ENCODE results near the gene MIF. TPM values are rescaled to one million over a fixed set of nuclear protein-coding genes. Genes with fewer than 3 reads are reported as not detected.
A peak's percentile ranks its signal among the peaks of the same experiment; 100 is the strongest.

Gene MIF
- total RNA-seq, 2 experiments from 2014 or later = 1,202 to 1,440 TPM

GRCh38 chr22:23896523-23897186, 2.5 kb downstream of the MIF start:
- Histone ChIP-seq H3K79me2 (ENCODE audit: insufficient read depth, low read depth, low read length) (peaks cover 21% of the 10 kb centered on the region; the same call in 1 of the 2 replicates), H3K9me2 (ENCODE audit: insufficient read depth, low read length) (no peaks in the 10 kb centered on the region), H3K4me1 (ENCODE audit: insufficient read depth, low read length, poor library complexity, severe bottlenecking) (peaks cover 25% of the 10 kb centered on the region), H3K4me2 (ENCODE audit: low read length) (peak overlapping the region; percentile 89), H2AFZ (ENCODE audit: low read length) (no peak overlapping the region), H3K4me3 (ENCODE audit: low read depth, low read length, poor library complexity, severe bottlenecking) (peak overlapping the region; percentile 87), H3K27ac (ENCODE audit: low read depth, low read length, poor library complexity, severe bottlenecking) (no peak overlapping the region), H4K20me1 (ENCODE audit: insufficient read depth, low read length) (peaks cover 9% of the 10 kb centered on the region; the same call in 1 of the 2 replicates), H3K9me3 (ENCODE audit: low read length) (no peaks in the 10 kb centered on the region), H3K36me3 (ENCODE audit: insufficient read depth, low read length) (peaks cover 55% of the 10 kb centered on the region)
- intact Hi-C loops (cut with micrococcal nuclease; ENCODE audit: unreplicated experiment) = no loop called here
- no peak for TF ChIP-seq EZH2phosphoT487 (IDR thresholded peaks at IDR 0.05; ENCODE audit: borderline replicate concordance, low read depth, low read length)
- no peak for TF ChIP-seq CTCF (conservative IDR thresholded peaks at IDR 0.05; ENCODE audit: low read length)
- BruUV-seq (replicated peaks) = no TSS peak
- POLR2A ChIA-PET = no interaction called here
- DNase-seq (ENCODE audit: low spot score) = no peak
- CTCF ChIA-PET (ENCODE audit: unreplicated experiment) = no interaction called here

- CTCF ChIA-PET (ENCODE audit: unreplicated experiment) = no interaction called here
- H3K9me2 ChIP-seq (ENCODE audit: insufficient read depth, low read length) = no peaks in the 10 kb centered on the region
- POLR2A ChIA-PET = no interaction called here
- H3K4me1 ChIP-seq (ENCODE audit: insufficient read depth, low read length, poor library complexity, severe bottlenecking) = peaks cover 25% of the 10 kb centered on the region
- H3K79me2 ChIP-seq (ENCODE audit: insufficient read depth, low read depth, low read length) = peaks cover 21% of the 10 kb centered on the region; the same call in 1 of the 2 replicates
- H3K4me3 ChIP-seq (ENCODE audit: low read depth, low read length, poor library complexity, severe bottlenecking) = no peak overlapping the region
- TF ChIP-seq EZH2phosphoT487 (IDR thresholded peaks at IDR 0.05; ENCODE audit: borderline replicate concordance, low read depth, low read length) (no peak), CTCF (conservative IDR thresholded peaks at IDR 0.05; ENCODE audit: low read length) (no peak)
- peaks cover 55% of the 10 kb centered on the region for H3K36me3 ChIP-seq (ENCODE audit: insufficient read depth, low read length)
- intact Hi-C loops (cut with micrococcal nuclease; ENCODE audit: unreplicated experiment) = no loop called here
- no TSS peak for BruUV-seq (replicated peaks)
- no peak overlapping the region for H3K27ac ChIP-seq (ENCODE audit: low read depth, low read length, poor library complexity, severe bottlenecking)
- H3K9me3 ChIP-seq (ENCODE audit: low read length) = no peaks in the 10 kb centered on the region
- no peak for DNase-seq (ENCODE audit: low spot score)
- H4K20me1 ChIP-seq (ENCODE audit: insufficient read depth, low read length) = peaks cover 9% of the 10 kb centered on the region; the same call in 1 of the 2 replicates
- H3K4me2 ChIP-seq (ENCODE audit: low read length) = no peak overlapping the region
- no peak overlapping the region for H2AFZ ChIP-seq (ENCODE audit: low read length)
These were observed 3.1 kb downstream of the MIF start for GRCh38 chr22:23897320-23897719.

Data from OCI-LY7 (cell line).